Tibial artery (tissue), 4 donors: Measurements from ENCODE around the gene PPP6R2.

ENCODE experiments used
- DNase-seq, 2 donors: peaks; one replicate each; pipeline ENCODE4 v3.0.0-alpha.2; 2019
- H3K27ac ChIP-seq, 2 donors: fragments of 200-600 bp; sonication (generic) in 1 of 2; 1 replicate in 1 of 2; 2 replicates in 1 of 2; pipeline ENCODE4 v1.5.1; 2018 to 2019; ENCODE audit warnings: mild to moderate bottlenecking in 1 of 2
- H3K27me3 ChIP-seq, 2 donors: fragments of 200-600 bp; sonication (generic) in 1 of 2; one replicate each; pipeline versions ENCODE4 v1.5.1 to v1.6.0; 2016 to 2019
- H3K36me3 ChIP-seq, 3 donors: fragments of 200-600 bp; sonication (generic) in 2 of 3; one replicate each; pipeline ENCODE4 v1.5.1; 2016 to 2019; ENCODE audit warnings: mild to moderate bottlenecking in 2 of 3
- H3K4me1 ChIP-seq, 4 donors: fragments of 200-600 bp; sonication (generic) in 2 of 4; 1 replicate in 3 of 4; 2 replicates in 1 of 4; pipeline ENCODE4 v1.5.1; 2016 to 2019
- H3K4me3 ChIP-seq, 2 donors: fragments of 200-600 bp; sonication (generic) in 1 of 2; 1 replicate in 1 of 2; 2 replicates in 1 of 2; pipeline ENCODE4 v1.5.1; 2018 to 2019; ENCODE audit warnings: mild to moderate bottlenecking in 2 of 2
- H3K9me3 ChIP-seq, 3 donors: fragments of 200-600 bp; sonication (generic) in 1 of 3; one replicate each; pipeline ENCODE4 v1.5.1; 2016 to 2019
- intact Hi-C: fragments of 100-400 bp; cut with DNase I; formaldehyde crosslinking; loops from one replicate; pipeline ENCODE4 v1.15.0; 2023; ENCODE audit warnings: low total_unique reads
- TF ChIP-seq, protein P1 (sequence below), 2 experiments: fragments of 200-600 bp in 1 of 2; fragments of 450-650 bp in 1 of 2; IDR thresholded peaks; one replicate each; pipeline ENCODE4 v1.5.1; 2017 to 2019; ENCODE audit warnings: antibody characterized with exemption in 2 of 2, mild to moderate bottlenecking in 1 of 2, moderate library complexity in 1 of 2

The PPP6R2 gene

DNA sequence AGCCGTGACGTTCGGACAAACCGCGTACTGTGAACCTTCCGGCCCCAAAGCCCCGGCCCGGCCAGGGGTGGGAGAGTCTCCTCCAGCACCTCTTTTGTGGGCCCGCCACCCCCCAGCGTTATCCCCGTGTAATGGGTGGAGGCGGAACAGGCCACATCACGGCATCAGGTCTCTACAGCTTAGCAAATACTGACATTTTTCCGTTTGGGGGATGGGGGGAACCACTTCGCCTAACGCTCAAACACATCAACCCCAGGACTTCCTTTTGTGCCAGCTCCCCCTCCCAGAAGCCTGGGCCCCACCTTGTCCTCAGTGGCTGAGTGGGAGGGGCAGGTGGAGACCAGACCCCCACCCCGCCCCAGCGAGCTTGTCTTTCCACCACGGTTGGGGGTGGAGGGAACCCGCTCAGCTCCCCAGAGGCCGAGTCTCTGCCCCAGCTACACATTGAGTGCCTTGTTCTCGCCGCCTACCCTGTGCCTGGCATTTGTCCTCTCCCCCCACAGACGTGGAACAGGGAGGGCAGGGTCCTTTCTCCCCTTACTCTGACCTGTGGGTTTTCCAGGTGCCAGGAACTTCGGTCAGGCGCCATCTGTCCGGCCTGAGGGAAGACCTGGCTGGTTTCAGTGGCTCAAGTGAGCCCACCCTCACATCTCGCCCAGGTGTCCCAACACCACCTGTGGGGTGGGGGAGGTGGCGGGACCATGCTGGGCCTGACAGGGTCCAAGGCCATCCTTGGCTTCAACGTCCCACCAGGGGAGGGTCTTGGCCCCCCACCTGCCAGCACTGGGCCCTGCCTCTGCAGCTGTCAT lies 102.1 kb downstream of the PPP6R2 start:
- Histone ChIP-seq H3K4me3 (no peak overlapping the region), H3K4me1 (peaks cover 0 to 17% (median 5%) of the 10 kb centered on the region in 4 donors), H3K36me3 (peaks cover 30 to 91% (median 70%) of the 10 kb centered on the region in 3 donors), H3K27me3 (no peaks in the 10 kb centered on the region), H3K27ac (peak overlapping the region in 1 of 2 donors; percentile 34), H3K9me3 (no peaks in the 10 kb centered on the region)
- TF ChIP-seq, protein P1, sequence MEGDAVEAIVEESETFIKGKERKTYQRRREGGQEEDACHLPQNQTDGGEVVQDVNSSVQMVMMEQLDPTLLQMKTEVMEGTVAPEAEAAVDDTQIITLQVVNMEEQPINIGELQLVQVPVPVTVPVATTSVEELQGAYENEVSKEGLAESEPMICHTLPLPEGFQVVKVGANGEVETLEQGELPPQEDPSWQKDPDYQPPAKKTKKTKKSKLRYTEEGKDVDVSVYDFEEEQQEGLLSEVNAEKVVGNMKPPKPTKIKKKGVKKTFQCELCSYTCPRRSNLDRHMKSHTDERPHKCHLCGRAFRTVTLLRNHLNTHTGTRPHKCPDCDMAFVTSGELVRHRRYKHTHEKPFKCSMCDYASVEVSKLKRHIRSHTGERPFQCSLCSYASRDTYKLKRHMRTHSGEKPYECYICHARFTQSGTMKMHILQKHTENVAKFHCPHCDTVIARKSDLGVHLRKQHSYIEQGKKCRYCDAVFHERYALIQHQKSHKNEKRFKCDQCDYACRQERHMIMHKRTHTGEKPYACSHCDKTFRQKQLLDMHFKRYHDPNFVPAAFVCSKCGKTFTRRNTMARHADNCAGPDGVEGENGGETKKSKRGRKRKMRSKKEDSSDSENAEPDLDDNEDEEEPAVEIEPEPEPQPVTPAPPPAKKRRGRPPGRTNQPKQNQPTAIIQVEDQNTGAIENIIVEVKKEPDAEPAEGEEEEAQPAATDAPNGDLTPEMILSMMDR (IDR thresholded peaks at IDR 0.05), result no peak
- intact Hi-C loops, result loop anchor here (10.0 kb wide), 1 partner anchor 190 kb away; the partner anchor contains the start of gene HDAC10
- DNase-seq, result no peak

DNA sequence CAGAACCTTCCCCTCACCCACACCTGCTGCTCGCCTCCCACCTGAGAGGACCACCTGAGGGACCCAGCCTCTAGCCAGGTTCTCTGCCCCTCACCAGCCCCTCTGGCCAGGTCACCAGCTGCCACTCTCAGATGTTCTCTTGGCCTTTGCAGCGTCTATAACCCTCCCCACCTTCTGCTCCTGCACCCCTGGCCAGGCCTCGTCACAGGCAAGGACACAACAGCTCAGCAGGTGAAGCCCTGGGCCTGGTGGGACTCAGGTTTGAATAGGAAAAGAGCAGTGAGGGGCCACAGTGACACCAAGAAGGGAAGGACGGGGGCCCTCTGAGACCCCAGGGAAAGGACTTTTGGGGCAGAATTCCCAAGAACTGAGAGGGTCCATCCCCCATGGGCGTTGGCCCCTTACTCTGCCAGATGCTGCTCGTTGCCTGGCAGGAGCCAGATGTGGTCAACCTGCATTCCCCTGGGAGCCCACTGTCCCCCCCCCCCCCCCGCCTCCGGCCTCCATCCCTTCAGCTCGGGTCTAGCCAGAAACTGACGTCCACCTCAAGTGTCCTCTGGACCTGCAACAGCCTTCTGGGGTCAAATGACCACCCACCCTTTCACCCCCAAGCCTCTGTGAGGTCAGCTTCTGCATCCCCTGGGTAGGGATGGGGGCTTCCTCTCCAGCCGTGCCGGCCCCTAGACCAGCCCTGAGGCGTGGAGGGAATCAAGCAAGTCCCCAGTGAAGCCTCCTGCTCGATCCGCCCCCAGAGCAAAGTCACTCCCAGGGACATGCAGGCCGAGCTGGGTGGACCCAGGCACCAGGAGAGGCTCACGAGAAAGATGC lies 103.0 kb downstream of the PPP6R2 start:
- no peaks in the 10 kb centered on the region for H3K9me3 ChIP-seq
- DNase-seq, result no peak
- peaks cover 0 to 17% (median 5%) of the 10 kb centered on the region in 4 donors for H3K4me1 ChIP-seq
- no peak overlapping the region for H3K4me3 ChIP-seq
- H3K27me3 ChIP-seq, result no peaks in the 10 kb centered on the region
- H3K36me3 ChIP-seq, result peaks cover 36 to 91% (median 66%) of the 10 kb centered on the region in 3 donors
- intact Hi-C loops, result loop anchor here (10.0 kb wide), 1 partner anchor 191 kb away; the partner anchor contains the start of gene HDAC10
- no peak overlapping the region for H3K27ac ChIP-seq
- TF ChIP-seq, protein P1 (IDR thresholded peaks at IDR 0.05), result no peak

GRCh38 chr22:50446708-50447575 lies 103.8 kb downstream of the PPP6R2 start:
- intact Hi-C loops, result loop anchor here (10.0 kb wide), 1 partner anchor 192 kb away; the partner anchor contains the start of gene HDAC10
- Histone ChIP-seq H3K27me3 (no peaks in the 10 kb centered on the region), H3K9me3 (no peaks in the 10 kb centered on the region), H3K36me3 (peaks cover 36 to 91% (median 59%) of the 10 kb centered on the region in 3 donors), H3K27ac (no peak overlapping the region), H3K4me1 (peaks cover 0 to 17% (median 5%) of the 10 kb centered on the region in 4 donors), H3K4me3 (no peak overlapping the region)
- no peak for DNase-seq
- TF ChIP-seq, protein P1 (IDR thresholded peaks at IDR 0.05), result no peak

- Histone ChIP-seq H3K27me3 (no peaks in the 10 kb centered on the region), H3K9me3 (no peaks in the 10 kb centered on the region), H3K4me3 (no peak overlapping the region), H3K36me3 (peaks cover 36 to 86% (median 56%) of the 10 kb centered on the region in 3 donors), H3K4me1 (peaks cover 0 to 17% (median 5%) of the 10 kb centered on the region in 4 donors), H3K27ac (no peak overlapping the region)
- DNase-seq, result no peak
- TF ChIP-seq, protein P1 (IDR thresholded peaks at IDR 0.05), result no peak
- intact Hi-C loops, result loop anchor here (10.0 kb wide), 1 partner anchor 193 kb away; the partner anchor contains the start of gene HDAC10
These were observed 104.7 kb downstream of the PPP6R2 start for GRCh38 chr22:50447576-50448551.
